PFSK-1 (cell line): ENCODE results near the gene KRT8.

Experiments
- FOXP2 ChIP-seq: optimal IDR thresholded peaks from 2 replicates; pipeline ENCODE3; 2011; ENCODE audit warnings: borderline replicate concordance, control low read depth, inconsistent platforms; ENCODE audit not compliant: insufficient read depth; ENCODE audit errors: extremely low read length, extremely low read depth
- POLR2AphosphoS5 ChIP-seq: IDR thresholded peaks from 2 replicates; pipeline ENCODE4 v1.6.1; 2012; ENCODE audit warnings: low read depth, mild to moderate bottlenecking, control low read depth, low read length, moderate library complexity
- REST ChIP-seq, 2 experiments: IDR thresholded peaks; 2 replicates each; pipeline versions ENCODE4 v1.6.1 to v1.8.0; 2011 to 2012; ENCODE audit warnings: low read depth in 2 of 2, low read length in 2 of 2, control low read depth in 1 of 2, inconsistent platforms in 1 of 2, mild to moderate bottlenecking in 1 of 2, moderate library complexity in 1 of 2; ENCODE audit not compliant: insufficient read depth in 1 of 2
- SIN3A ChIP-seq: IDR thresholded peaks from 2 replicates; pipeline ENCODE4 v1.6.1; 2012; ENCODE audit warnings: mild to moderate bottlenecking, low read length, moderate library complexity, borderline replicate concordance; ENCODE audit not compliant: insufficient read depth
- TAF1 ChIP-seq: IDR thresholded peaks from 2 replicates; pipeline ENCODE4 v1.6.1; 2012; ENCODE audit warnings: low read length, control low read depth, borderline replicate concordance; ENCODE audit not compliant: insufficient read depth

DNA sequence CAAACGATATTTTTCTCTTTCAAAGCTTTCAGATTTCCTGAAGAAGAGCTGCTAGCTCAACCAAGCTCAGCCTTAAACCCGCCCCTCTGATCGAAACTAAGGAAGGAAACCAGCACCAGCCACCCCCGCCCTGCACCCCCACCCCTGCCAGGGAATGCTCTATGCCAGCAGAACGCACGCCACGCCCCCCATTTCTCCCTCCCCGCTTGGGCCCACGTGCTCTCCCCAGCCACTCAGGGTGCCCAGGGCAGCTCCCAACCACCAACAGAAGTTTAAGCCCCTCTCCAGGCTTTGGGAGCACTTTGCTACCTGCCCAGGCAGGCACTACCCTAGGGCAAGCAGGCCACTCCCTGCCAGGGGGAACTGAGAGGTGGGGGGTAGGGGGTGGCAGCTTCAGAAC is 37.2 kb downstream of the KRT8 start:
- no peak for TF ChIP-seq POLR2AphosphoS5
- TF ChIP-seq TAF1: no peak
- TF ChIP-seq REST (IDR thresholded peaks at IDR 0.05; ENCODE audit: insufficient read depth in 1 of 2, low read depth in 2 of 2, low read length in 2 of 2): no peak
- no peak for TF ChIP-seq SIN3A
- TF ChIP-seq FOXP2: no peak
